Stimulated activated CD8-positive, alpha-beta memory T cell treated with anti-CD3 and anti-CD28 coated beads, Interleukin-2, amount 100 ng/mL, for 48 hours (primary cell): ENCODE data around the gene CNGB1.
"Not testable (repeated sequence)": the region's sequence is repeated elsewhere in the genome, so short reads cannot be mapped to it uniquely, and the experiment has no call there.

Source experiments
- DNase-seq, 2 donors: peaks; one replicate each; pipeline ENCODE4 v3.0.0-alpha.2; 2020; ENCODE audit warnings: low read depth in 2 of 2

CNGB1 gene

GRCh38 chr16:57862698-57863433 lies 108.1 kb downstream of the CNGB1 start:
- DNase-seq = no peak

- no peak for DNase-seq
Measured at GRCh38 chr16:57859331-57859730, 111.6 kb downstream of the CNGB1 start.

DNA sequence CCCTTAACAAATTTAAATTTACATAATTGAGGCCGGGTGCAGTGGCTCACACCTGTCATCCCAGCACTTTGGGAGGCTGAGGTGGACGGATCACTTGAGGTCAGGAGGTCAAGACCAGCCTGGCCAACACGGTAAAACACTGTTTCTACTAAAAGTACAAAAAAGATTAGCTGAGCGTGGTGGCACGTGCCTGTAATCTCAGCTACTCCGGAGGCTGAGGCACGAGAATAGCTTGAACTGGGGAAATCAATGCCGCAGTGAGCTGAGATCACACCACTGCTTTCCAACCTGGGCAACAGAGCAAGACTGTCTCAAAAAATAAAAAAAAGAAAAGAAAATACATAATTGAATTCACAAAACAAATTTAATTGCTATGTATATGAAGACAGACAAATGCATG lies 112.3 kb downstream of the CNGB1 start:
- no peak for DNase-seq

GRCh38 chr16:57857991-57858390 lies 112.9 kb downstream of the CNGB1 start:
- not testable (repeated sequence) for DNase-seq

GRCh38 chr16:57855188-57855587 lies 115.7 kb downstream of the CNGB1 start:
- DNase-seq = no peak

DNA sequence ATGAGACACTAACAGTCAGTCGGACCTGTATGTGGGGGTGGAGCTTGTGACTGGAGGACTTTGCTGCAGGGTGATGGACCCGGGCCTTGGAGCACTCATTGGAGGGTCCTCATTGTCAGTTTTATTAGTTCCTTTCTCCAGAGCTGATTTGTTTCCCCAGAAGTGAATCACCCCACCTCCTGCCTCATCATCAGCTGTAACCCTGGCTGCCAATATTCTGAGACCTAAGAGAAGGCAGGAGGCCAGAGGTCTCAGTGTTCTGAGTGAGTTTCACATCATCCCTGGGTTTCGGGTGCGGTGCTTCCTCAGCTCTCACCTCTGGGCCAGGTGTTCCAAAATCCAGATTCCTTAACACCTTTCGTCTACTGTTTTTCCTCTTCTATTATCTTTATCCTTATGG lies 118.7 kb downstream of the CNGB1 start:
- DNase-seq = no peak

GRCh38 chr16:57848181-57848580 lies 122.7 kb downstream of the CNGB1 start:
- no peak for DNase-seq

DNA sequence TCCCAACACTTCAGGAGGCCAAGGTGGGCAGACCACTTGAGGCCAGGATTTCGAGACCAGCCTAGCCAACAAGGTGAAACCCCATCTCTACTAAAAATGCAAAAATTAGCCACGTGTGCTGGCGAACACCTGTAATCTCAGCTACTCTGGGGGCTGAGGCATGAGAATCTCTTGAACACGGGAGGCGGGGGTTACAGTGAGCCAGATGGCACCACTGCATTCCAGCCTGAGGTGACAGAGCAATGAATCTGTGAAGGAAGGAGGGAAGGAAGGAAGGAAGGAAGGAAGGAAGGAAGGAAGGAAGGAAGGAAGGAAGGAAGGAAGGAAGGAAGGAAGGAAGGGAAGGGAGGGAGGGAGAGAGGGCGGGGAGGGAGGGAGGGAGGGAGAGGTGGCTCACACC lies 124.0 kb downstream of the CNGB1 start:
- DNase-seq = not testable (repeated sequence)

DNA sequence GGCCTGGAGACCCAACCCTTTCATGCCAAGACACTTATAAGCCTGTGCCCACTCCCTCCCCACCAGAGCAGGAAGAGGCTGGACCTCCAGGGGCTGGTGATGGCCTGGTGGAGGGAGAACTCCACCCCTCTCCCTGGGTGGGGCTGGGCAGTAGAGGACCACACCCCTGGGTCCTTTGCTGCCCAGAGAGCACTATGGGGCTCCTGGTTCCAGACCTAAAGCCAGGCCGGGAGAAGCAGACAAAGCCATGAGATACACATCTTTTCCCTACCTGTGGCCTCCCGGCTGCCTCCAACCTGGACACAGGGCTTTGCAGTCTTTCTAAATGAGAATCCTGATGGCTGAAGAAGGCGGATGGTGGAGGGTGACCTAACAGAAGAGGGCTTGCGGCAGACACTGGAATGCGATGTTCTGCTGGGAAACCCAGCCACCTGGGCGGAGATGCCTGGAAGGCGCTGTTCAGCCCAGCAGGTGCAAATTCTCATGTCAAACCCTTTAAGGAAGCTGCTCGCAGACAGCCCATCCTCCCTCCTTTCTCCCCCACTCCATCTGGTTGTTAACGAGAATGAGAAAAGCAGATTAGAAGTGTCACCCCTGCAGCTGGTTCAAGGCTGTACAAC lies 124.7 kb downstream of the CNGB1 start:
- DNase-seq = no peak

DNA sequence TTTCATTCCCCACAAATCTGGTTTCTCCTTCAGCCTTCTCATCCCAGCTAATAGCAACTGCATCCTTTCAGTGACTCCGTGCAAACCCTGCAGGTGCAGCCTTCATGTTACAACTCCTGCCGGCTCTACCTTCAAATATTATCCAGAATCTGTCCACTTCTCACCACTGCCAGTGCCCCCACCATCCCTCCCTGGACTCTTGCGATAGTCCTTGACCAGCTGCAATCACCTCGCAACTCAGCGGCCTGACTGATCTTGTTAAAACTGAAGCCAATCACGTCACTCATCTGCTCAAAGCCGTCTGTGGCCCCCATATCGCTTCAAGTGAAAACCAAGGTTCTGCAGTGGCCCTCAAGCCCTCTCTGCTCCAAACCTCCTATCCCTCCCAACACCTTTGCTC lies 125.8 kb downstream of the CNGB1 start:
- DNase-seq = no peak

- DNase-seq = no peak
Measured at GRCh38 chr16:57844416-57845030, 126.4 kb downstream of the CNGB1 start.

GRCh38 chr16:57843400-57843799 lies 127.5 kb downstream of the CNGB1 start:
- DNase-seq = no peak

- DNase-seq = no peak
Measured at GRCh38 chr16:57842601-57843000, 128.3 kb downstream of the CNGB1 start.

DNA sequence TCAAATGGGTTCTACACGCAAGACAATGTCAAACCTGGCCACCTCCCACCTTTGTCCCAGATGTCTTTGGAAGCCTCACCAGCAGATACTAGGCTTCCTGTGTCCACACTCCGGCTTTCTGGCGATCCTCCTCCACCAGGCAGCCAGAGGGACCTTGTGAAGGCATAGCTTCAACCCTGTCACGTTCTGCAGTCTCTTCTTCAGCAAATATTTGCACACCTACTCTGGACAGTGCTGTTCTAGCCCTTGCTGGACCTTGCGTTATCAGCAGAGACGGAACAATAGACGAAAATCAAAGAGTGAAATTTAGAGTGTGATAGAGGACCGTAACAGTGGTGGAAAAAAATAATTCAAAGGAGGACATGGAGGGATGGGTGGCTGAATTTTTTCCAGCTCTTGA lies 130.1 kb downstream of the CNGB1 start:
- no peak for DNase-seq

- no peak for DNase-seq
Measured at GRCh38 chr16:57838161-57838560, 132.8 kb downstream of the CNGB1 start.

- no peak for DNase-seq
Measured at GRCh38 chr16:57837305-57838125, 133.4 kb downstream of the CNGB1 start.

- DNase-seq = not testable (repeated sequence)
Measured at GRCh38 chr16:57835439-57835838, 135.5 kb downstream of the CNGB1 start.

DNA sequence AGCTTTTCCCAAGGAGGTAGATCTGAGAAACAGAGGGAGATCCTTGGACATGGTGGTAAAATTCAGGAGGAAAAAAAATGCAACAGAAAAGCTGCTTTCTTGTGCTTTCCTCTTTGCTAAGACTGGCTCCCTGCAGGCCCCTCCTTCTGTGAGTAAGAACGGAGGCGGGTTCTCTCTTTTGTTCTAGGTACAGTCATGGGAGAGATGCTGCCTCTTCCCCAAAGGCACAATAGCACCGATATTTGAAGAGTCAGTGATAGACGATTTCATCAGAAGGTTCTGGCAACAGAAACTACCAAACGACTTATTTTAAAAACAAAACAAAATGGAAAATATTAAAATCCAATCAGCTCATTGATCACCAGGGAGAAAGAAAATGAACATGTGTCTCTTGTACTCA lies 136.0 kb downstream of the CNGB1 start:
- DNase-seq = no peak
